Measurements from ENCODE around the gene FOSL2.

The FOSL2 gene

GRCh38 chr2:28449488-28450395 lies 57.1 kb downstream of the FOSL2 start:
- H2AK5ac ChIP-seq (ENCODE audit: low read length) = no peak overlapping the region
- H3K4me3 ChIP-seq (ENCODE audit: low read length) = no peak overlapping the region
- no CpG with 5 or more reads among the region's 17 CpGs for WGBS (ENCODE audit: extremely low coverage, insufficient coverage, low lambda C conversion rate)

GRCh38 chr2:28450901-28451565 lies 58.4 kb downstream of the FOSL2 start:
- H3K23ac ChIP-seq (ENCODE audit: low read length) = no peak overlapping the region
- no peak overlapping the region for H4K8ac ChIP-seq (ENCODE audit: low read depth, low read length)
- no peaks in the 10 kb centered on the region for H3K36me3 ChIP-seq (ENCODE audit: control insufficient read depth, insufficient read depth, low read length)
- H4K5ac ChIP-seq (ENCODE audit: low read length) = no peak overlapping the region
- no peak overlapping the region for H3K9ac ChIP-seq (ENCODE audit: low read length)
- no peak for DNase-seq
- H2BK120ac ChIP-seq (ENCODE audit: low read depth, low read length) = no peak overlapping the region
- no peak overlapping the region for H3K18ac ChIP-seq (ENCODE audit: low read length)
- H3K27me3 ChIP-seq (ENCODE audit: insufficient read depth, low read length, poor library complexity) = no peaks in the 10 kb centered on the region
- H3K56ac ChIP-seq (ENCODE audit: low read length) = no peak overlapping the region
- H3K4me1 ChIP-seq (ENCODE audit: control insufficient read depth, low read depth, low read length) = no peaks in the 10 kb centered on the region
- no peak overlapping the region for H3K27ac ChIP-seq (ENCODE audit: low read depth, low read length)
- H3K4me2 ChIP-seq (ENCODE audit: low read length) = no peak overlapping the region
- no peak overlapping the region for H2BK15ac ChIP-seq (replicated peaks; ENCODE audit: low read depth)
- H2BK5ac ChIP-seq (ENCODE audit: low read length) = no peak overlapping the region
- H2AK5ac ChIP-seq (ENCODE audit: low read length) = no peak overlapping the region
- no CpG with 5 or more reads among the region's 15 CpGs for WGBS (ENCODE audit: extremely low coverage, insufficient coverage, low lambda C conversion rate)
- H3K79me2 ChIP-seq (ENCODE audit: control insufficient read depth, insufficient read depth, low read length) = no peaks in the 10 kb centered on the region
- no peaks in the 10 kb centered on the region for H3K79me1 ChIP-seq (ENCODE audit: low read length)
- H3K4ac ChIP-seq (ENCODE audit: low read depth, low read length) = no peak overlapping the region
- no peak overlapping the region for H3K4me3 ChIP-seq (ENCODE audit: low read length)

More at GRCh38 chr2:28449488-28450395, 57.1 kb downstream of the FOSL2 start:
- Histone ChIP-seq H3K79me1 (ENCODE audit: low read length) (no peaks in the 10 kb centered on the region), H3K27me3 (ENCODE audit: insufficient read depth, low read length, poor library complexity) (no peaks in the 10 kb centered on the region), H3K4me2 (ENCODE audit: low read length) (no peak overlapping the region), H3K79me2 (ENCODE audit: control insufficient read depth, insufficient read depth, low read length) (no peaks in the 10 kb centered on the region), H3K36me3 (ENCODE audit: control insufficient read depth, insufficient read depth, low read length) (no peaks in the 10 kb centered on the region), H3K23ac (ENCODE audit: low read length) (no peak overlapping the region), H2BK5ac (ENCODE audit: low read length) (no peak overlapping the region), H4K5ac (ENCODE audit: low read length) (no peak overlapping the region), H3K9ac (ENCODE audit: low read length) (no peak overlapping the region), H2BK15ac (replicated peaks; ENCODE audit: low read depth) (no peak overlapping the region), H3K4ac (ENCODE audit: low read depth, low read length) (no peak overlapping the region), H3K4me1 (ENCODE audit: control insufficient read depth, low read depth, low read length) (no peaks in the 10 kb centered on the region), H3K18ac (ENCODE audit: low read length) (no peak overlapping the region), H4K8ac (ENCODE audit: low read depth, low read length) (no peak overlapping the region), H3K27ac (ENCODE audit: low read depth, low read length) (no peak overlapping the region), H2BK120ac (ENCODE audit: low read depth, low read length) (no peak overlapping the region), H3K56ac (ENCODE audit: low read length) (peak overlapping the region; percentile 46)
- peak; percentile 71 for DNase-seq

- Histone ChIP-seq H2AK5ac (ENCODE audit: low read length) (no peak overlapping the region), H3K4me1 (ENCODE audit: control insufficient read depth, low read depth, low read length) (no peaks in the 10 kb centered on the region), H3K4me2 (ENCODE audit: low read length) (no peak overlapping the region), H4K8ac (ENCODE audit: low read depth, low read length) (no peak overlapping the region), H2BK5ac (ENCODE audit: low read length) (no peak overlapping the region), H3K27ac (ENCODE audit: low read depth, low read length) (no peak overlapping the region), H2BK15ac (replicated peaks; ENCODE audit: low read depth) (no peak overlapping the region), H3K23ac (ENCODE audit: low read length) (no peak overlapping the region), H3K18ac (ENCODE audit: low read length) (no peak overlapping the region), H3K9ac (ENCODE audit: low read length) (no peak overlapping the region), H3K79me2 (ENCODE audit: control insufficient read depth, insufficient read depth, low read length) (no peaks in the 10 kb centered on the region), H3K4ac (ENCODE audit: low read depth, low read length) (no peak overlapping the region), H2BK120ac (ENCODE audit: low read depth, low read length) (no peak overlapping the region), H3K79me1 (ENCODE audit: low read length) (no peaks in the 10 kb centered on the region), H3K4me3 (ENCODE audit: low read length) (no peak overlapping the region), H3K56ac (ENCODE audit: low read length) (peak overlapping the region; percentile 8), H4K5ac (ENCODE audit: low read length) (no peak overlapping the region), H3K27me3 (ENCODE audit: insufficient read depth, low read length, poor library complexity) (no peaks in the 10 kb centered on the region), H3K36me3 (ENCODE audit: control insufficient read depth, insufficient read depth, low read length) (no peaks in the 10 kb centered on the region)
- no CpG with 5 or more reads among the region's 19 CpGs for WGBS (ENCODE audit: extremely low coverage, insufficient coverage, low lambda C conversion rate)
- no peak for DNase-seq
Observed at GRCh38 chr2:28451793-28452533, 59.3 kb downstream of the FOSL2 start.

GRCh38 chr2:28452534-28453081 lies 60.0 kb downstream of the FOSL2 start:
- H3K4me3 ChIP-seq (ENCODE audit: low read length) = no peak overlapping the region
- H3K23ac ChIP-seq (ENCODE audit: low read length) = no peak overlapping the region
- H3K4me2 ChIP-seq (ENCODE audit: low read length) = no peak overlapping the region
- H2BK15ac ChIP-seq (replicated peaks; ENCODE audit: low read depth) = no peak overlapping the region
- H3K79me1 ChIP-seq (ENCODE audit: low read length) = no peaks in the 10 kb centered on the region
- H3K27me3 ChIP-seq (ENCODE audit: insufficient read depth, low read length, poor library complexity) = no peaks in the 10 kb centered on the region
- no peak overlapping the region for H2AK5ac ChIP-seq (ENCODE audit: low read length)
- no peak overlapping the region for H4K8ac ChIP-seq (ENCODE audit: low read depth, low read length)
- no CpG with 5 or more reads among the region's 7 CpGs for WGBS (ENCODE audit: extremely low coverage, insufficient coverage, low lambda C conversion rate)
- H3K27ac ChIP-seq (ENCODE audit: low read depth, low read length) = no peak overlapping the region
- no peaks in the 10 kb centered on the region for H3K36me3 ChIP-seq (ENCODE audit: control insufficient read depth, insufficient read depth, low read length)
- no peak overlapping the region for H2BK5ac ChIP-seq (ENCODE audit: low read length)
- H3K56ac ChIP-seq (ENCODE audit: low read length) = no peak overlapping the region
- no peak overlapping the region for H4K5ac ChIP-seq (ENCODE audit: low read length)
- no peak overlapping the region for H3K4ac ChIP-seq (ENCODE audit: low read depth, low read length)
- no peaks in the 10 kb centered on the region for H3K4me1 ChIP-seq (ENCODE audit: control insufficient read depth, low read depth, low read length)
- peak; percentile 87 for DNase-seq
- no peak overlapping the region for H3K18ac ChIP-seq (ENCODE audit: low read length)
- no peaks in the 10 kb centered on the region for H3K79me2 ChIP-seq (ENCODE audit: control insufficient read depth, insufficient read depth, low read length)
- H2BK120ac ChIP-seq (ENCODE audit: low read depth, low read length) = no peak overlapping the region
- no peak overlapping the region for H3K9ac ChIP-seq (ENCODE audit: low read length)

- Histone ChIP-seq H3K79me2 (ENCODE audit: control insufficient read depth, insufficient read depth, low read length) (no peaks in the 10 kb centered on the region), H3K4me1 (ENCODE audit: control insufficient read depth, low read depth, low read length) (no peaks in the 10 kb centered on the region), H3K4me3 (ENCODE audit: low read length) (no peak overlapping the region), H3K27ac (ENCODE audit: low read depth, low read length) (no peak overlapping the region), H3K9ac (ENCODE audit: low read length) (no peak overlapping the region), H4K8ac (ENCODE audit: low read depth, low read length) (no peak overlapping the region), H2BK120ac (ENCODE audit: low read depth, low read length) (no peak overlapping the region), H3K4me2 (ENCODE audit: low read length) (no peak overlapping the region), H3K56ac (ENCODE audit: low read length) (no peak overlapping the region), H3K23ac (ENCODE audit: low read length) (no peak overlapping the region), H2BK15ac (replicated peaks; ENCODE audit: low read depth) (no peak overlapping the region), H3K79me1 (ENCODE audit: low read length) (no peaks in the 10 kb centered on the region), H3K4ac (ENCODE audit: low read depth, low read length) (no peak overlapping the region), H3K18ac (ENCODE audit: low read length) (no peak overlapping the region), H2BK5ac (ENCODE audit: low read length) (no peak overlapping the region), H3K36me3 (ENCODE audit: control insufficient read depth, insufficient read depth, low read length) (no peaks in the 10 kb centered on the region), H2AK5ac (ENCODE audit: low read length) (no peak overlapping the region), H4K5ac (ENCODE audit: low read length) (no peak overlapping the region), H3K27me3 (ENCODE audit: insufficient read depth, low read length, poor library complexity) (no peaks in the 10 kb centered on the region)
- WGBS (ENCODE audit: extremely low coverage, insufficient coverage, low lambda C conversion rate) = no CpG with 5 or more reads among the region's 8 CpGs
- no peak for DNase-seq
Observed at GRCh38 chr2:28453396-28453795, 60.7 kb downstream of the FOSL2 start.
